ENCODE measurements around the gene IQGAP2. TPM values are rescaled to one million over a fixed set of nuclear protein-coding genes. Genes with fewer than 3 reads are reported as not detected.

The IQGAP2 gene
- total and polyA plus RNA-seq, 2 donors (not counting 1 experiment from before 2014, with no cell fraction given): 8.1 to 15.0 TPM

DNA sequence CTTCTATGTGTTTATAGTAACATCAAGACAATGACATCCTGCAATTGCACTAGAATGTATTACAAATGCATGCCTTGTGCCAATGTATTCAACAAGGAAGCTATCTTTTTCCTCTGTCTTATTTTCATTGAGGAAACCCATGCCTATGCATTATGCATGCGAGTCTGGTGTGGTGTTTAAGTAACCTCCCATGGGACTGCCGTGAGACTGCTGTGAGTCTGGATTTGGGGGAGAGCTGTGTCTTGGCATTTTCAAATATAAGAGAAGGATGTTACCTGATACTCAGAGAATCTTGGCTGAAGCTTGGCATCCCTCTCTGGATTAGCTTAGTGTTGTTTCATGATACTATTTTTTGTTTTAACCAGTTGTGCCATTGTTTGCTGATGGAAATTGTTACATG is 121.8 kb downstream of the IQGAP2 start:
- no peak for TF ChIP-seq CTCF (IDR thresholded peaks at IDR 0.05)
- TF ChIP-seq EZH2 (IDR thresholded peaks at IDR 0.05; ENCODE audit: borderline replicate concordance, insufficient read depth, low read depth, low read length, poor library complexity, severe bottlenecking): no peak
- ATAC-seq (ENCODE audit: low read depth): no peak
- peaks cover 12% of the 10 kb centered on the region for H3K4me1 Mint-ChIP-seq
- Histone ChIP-seq H3K27me3 (replicated peaks in 1 of 4; ENCODE audit: control extremely low read depth in 1 of 4, control insufficient read depth in 3 of 4, insufficient read depth in 4 of 4, low read length in 3 of 4) (no peaks in the 10 kb centered on the region), H4K20me1 (ENCODE audit: control insufficient read depth, insufficient read depth, low read length, poor library complexity, severe bottlenecking) (no peaks in the 10 kb centered on the region), H3K4me3 (ENCODE audit: control extremely low read depth in 1 of 5, extremely low read depth in 1 of 5, insufficient read depth in 1 of 5, low read depth in 2 of 5, low read length in 4 of 5) (no peak overlapping the region), H2AFZ (ENCODE audit: insufficient read depth, low read depth, low read length, poor library complexity, severe bottlenecking) (no peak overlapping the region), H3K79me2 (ENCODE audit: control insufficient read depth, insufficient read depth, low read length) (no peaks in the 10 kb centered on the region), H3K9me3 (ENCODE audit: control extremely low read depth in 1 of 3, control insufficient read depth in 2 of 3, insufficient read depth in 1 of 3, low read length in 2 of 3) (no peaks in the 10 kb centered on the region), H3K27ac (ENCODE audit: low read length in 2 of 2) (no peak overlapping the region), H3K9ac (ENCODE audit: low read length) (no peak overlapping the region), H3K4me1 (ENCODE audit: control insufficient read depth in 2 of 2, insufficient read depth in 2 of 2, low read length in 2 of 2) (peaks cover 0 to 6% of the 10 kb centered on the region in 2 donors), H3K4me2 (replicated peaks; ENCODE audit: low read depth, low read length, poor library complexity, severe bottlenecking) (no peak overlapping the region), H3K36me3 (replicated peaks in 1 of 2; ENCODE audit: control extremely low read depth in 1 of 2, control insufficient read depth in 1 of 2, extremely low read depth in 1 of 2, insufficient read depth in 2 of 2, low read length in 1 of 2) (no peaks in the 10 kb centered on the region)
- H3K27ac Mint-ChIP-seq: no peak overlapping the region
- POLR2A ChIA-PET: no interaction called here
- H3K4me3 Mint-ChIP-seq: no peak overlapping the region
- no peak for DNase-seq
- 67% methylated on average over 1 of the region's 2 CpGs for WGBS (ENCODE audit: insufficient coverage)
- no peaks in the 10 kb centered on the region for H3K27me3 Mint-ChIP-seq
- intact Hi-C loops (cut with micrococcal nuclease): no loop called here
- CTCF ChIA-PET: interaction anchor here (0.9 kb wide), 1 partner anchor 12 kb away, joined by 4 read pairs; no protein-coding TSS in a partner anchor
- no peaks in the 10 kb centered on the region for H3K9me3 Mint-ChIP-seq (ENCODE audit: insufficient read depth)

DNA sequence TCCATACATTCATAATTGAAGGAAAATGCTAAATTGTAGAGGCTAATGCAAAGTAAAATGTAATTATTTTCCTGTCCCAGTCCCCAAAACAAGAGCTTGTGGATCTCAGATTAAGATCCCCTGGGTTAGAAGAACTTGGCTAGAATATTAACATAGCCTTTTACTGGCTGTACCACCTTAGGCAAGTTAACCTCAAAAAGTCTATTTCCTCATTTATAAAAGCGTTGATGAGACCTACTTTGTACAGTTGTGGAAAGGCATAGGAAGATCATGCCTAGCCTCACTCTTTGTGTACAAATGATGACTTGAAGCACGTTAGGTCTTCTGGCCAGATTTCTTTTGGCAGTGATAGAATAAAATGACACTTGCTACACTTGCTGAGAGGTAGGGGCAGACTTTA is 122.9 kb downstream of the IQGAP2 start:
- ChIA-PET POLR2A (no interaction called here), CTCF (no interaction called here)
- no peaks in the 10 kb centered on the region for H3K27me3 ChIP-seq (replicated peaks in 1 of 4; ENCODE audit: control extremely low read depth in 1 of 4, control insufficient read depth in 3 of 4, insufficient read depth in 4 of 4, low read length in 3 of 4)
- no peaks in the 10 kb centered on the region for H3K36me3 ChIP-seq (replicated peaks in 1 of 2; ENCODE audit: control extremely low read depth in 1 of 2, control insufficient read depth in 1 of 2, extremely low read depth in 1 of 2, insufficient read depth in 2 of 2, low read length in 1 of 2)
- WGBS (ENCODE audit: insufficient coverage): 86% methylated on average over 1 of the region's 2 CpGs
- H3K27ac ChIP-seq (ENCODE audit: low read length in 2 of 2): no peak overlapping the region
- Mint-ChIP-seq H3K27ac (no peak overlapping the region), H3K4me3 (no peak overlapping the region), H3K9me3 (ENCODE audit: insufficient read depth) (no peaks in the 10 kb centered on the region), H3K27me3 (no peaks in the 10 kb centered on the region), H3K4me1 (peaks cover 10% of the 10 kb centered on the region)
- H4K20me1 ChIP-seq (ENCODE audit: control insufficient read depth, insufficient read depth, low read length, poor library complexity, severe bottlenecking): no peaks in the 10 kb centered on the region
- no peaks in the 10 kb centered on the region for H3K9me3 ChIP-seq (ENCODE audit: control extremely low read depth in 1 of 3, control insufficient read depth in 2 of 3, insufficient read depth in 1 of 3, low read length in 2 of 3)
- TF ChIP-seq EZH2 (IDR thresholded peaks at IDR 0.05; ENCODE audit: borderline replicate concordance, insufficient read depth, low read depth, low read length, poor library complexity, severe bottlenecking) (no peak), CTCF (IDR thresholded peaks at IDR 0.05) (no peak)
- H3K4me1 ChIP-seq (ENCODE audit: control insufficient read depth in 2 of 2, insufficient read depth in 2 of 2, low read length in 2 of 2): peaks cover 0 to 6% of the 10 kb centered on the region in 2 donors
- intact Hi-C loops (cut with micrococcal nuclease): no loop called here
- H2AFZ ChIP-seq (ENCODE audit: insufficient read depth, low read depth, low read length, poor library complexity, severe bottlenecking): no peak overlapping the region
- no peak overlapping the region for H3K9ac ChIP-seq (ENCODE audit: low read length)
- H3K4me3 ChIP-seq (ENCODE audit: control extremely low read depth in 1 of 5, extremely low read depth in 1 of 5, insufficient read depth in 1 of 5, low read depth in 2 of 5, low read length in 4 of 5): no peak overlapping the region
- DNase-seq (no peak), ATAC-seq (ENCODE audit: low read depth) (no peak)
- H3K79me2 ChIP-seq (ENCODE audit: control insufficient read depth, insufficient read depth, low read length): no peaks in the 10 kb centered on the region
- H3K4me2 ChIP-seq (replicated peaks; ENCODE audit: low read depth, low read length, poor library complexity, severe bottlenecking): no peak overlapping the region
